ENCODE measurements around the gene SETD2. TPM values are rescaled to one million over a fixed set of nuclear protein-coding genes. Genes with fewer than 3 reads are reported as not detected.

Gene SETD2
- total and polyA plus RNA-seq, 9 of the 15 experiments (the other 6 are each of a cell fraction or from before 2014, with no cell fraction given) = 8.2 to 44.0 (median 33.6) TPM

- Histone ChIP-seq H3K4me1 (replicated peaks in 1 of 2; ENCODE audit: control insufficient read depth in 2 of 2, insufficient read depth in 2 of 2, low read length in 2 of 2) (no peaks in the 10 kb centered on the region), H3K9me3 (replicated peaks; ENCODE audit: control insufficient read depth, insufficient read depth, low read depth, low read length) (no peaks in the 10 kb centered on the region), H3K9me1 (ENCODE audit: control insufficient read depth, insufficient read depth, low read length) (no peaks in the 10 kb centered on the region), H3K4me3 (no peak overlapping the region), H3K27ac (ENCODE audit: extremely low read depth, low read depth, low read length) (no peak overlapping the region), H3K9ac (ENCODE audit: insufficient read depth in 1 of 2, low read depth in 2 of 2, low read length in 2 of 2) (no peak overlapping the region), H3K27me3 (ENCODE audit: control insufficient read depth in 2 of 2, insufficient read depth in 2 of 2, low read length in 2 of 2) (no peaks in the 10 kb centered on the region), H3K79me2 (ENCODE audit: control insufficient read depth, insufficient read depth, low read length) (no peaks in the 10 kb centered on the region), H2AFZ (ENCODE audit: low read depth, low read length) (no peak overlapping the region), H4K20me1 (replicated peaks; ENCODE audit: control insufficient read depth, insufficient read depth, low read length) (no peaks in the 10 kb centered on the region), H3K36me3 (ENCODE audit: control insufficient read depth, insufficient read depth, low read length) (peaks cover 78% of the 10 kb centered on the region; the same call in 2 of the 3 replicates), H3K4me2 (ENCODE audit: insufficient read depth, low read length) (no peak overlapping the region)
- 100% methylated on average over 2 of the region's 2 CpGs for WGBS (ENCODE audit: insufficient coverage, low coverage, missing lambda C conversion rate)
- DNase-seq (ENCODE audit: extremely low read depth in 1 of 4, low spot score in 3 of 4) (no peak), ATAC-seq (no peak), FAIRE-seq (no peak)
- ChIA-PET CTCF (ENCODE audit: low intra/inter-chr PET ratio) (no interaction called here), POLR2A (interaction anchor here (0.6 to 1.9 kb wide), 2 partner anchors 10 to 17 kb away, joined by 4 read pairs; no protein-coding TSS in a partner anchor)
- intact Hi-C loops (cut with micrococcal nuclease) (no loop called here), in situ Hi-C loops (cut with MboI) (no loop called here)
- TF ChIP-seq ARID1B (IDR thresholded peaks at IDR 0.05) (no peak), ZBTB8A (IDR thresholded peaks at IDR 0.05; ENCODE audit: partially characterized antibody) (no peak), ZNF551 (CRISPR knock-in tag; IDR thresholded peaks at IDR 0.05) (no peak), ELF4 (CRISPR knock-in tag; IDR thresholded peaks at IDR 0.05) (no peak), KLF13 (tag; IDR thresholded peaks at IDR 0.05; ENCODE audit: borderline replicate concordance, low read depth) (no peak), SMAD4 (CRISPR knock-in tag; conservative IDR thresholded peaks at IDR 0.05) (no peak)
- no TSS peak for BruUV-seq (replicated peaks)
Observed at GRCh38 chr3:47089630-47090029, 74.3 kb downstream of the SETD2 start.

- CTCF ChIA-PET (ENCODE audit: low intra/inter-chr PET ratio) = no interaction called here
- intact Hi-C loops (cut with micrococcal nuclease) = no loop called here
- TF ChIP-seq ZNF41 (CRISPR knock-in tag; conservative IDR thresholded peaks at IDR 0.05) (no peak), RBM14 (IDR thresholded peaks at IDR 0.05; ENCODE audit: borderline replicate concordance, insufficient read depth, low read depth, low read length) (no peak), ZC3H11A (IDR thresholded peaks at IDR 0.05; ENCODE audit: low read depth, low read length) (no peak), C11orf30 (IDR thresholded peaks at IDR 0.05; ENCODE audit: low read depth) (no peak), HNRNPK (IDR thresholded peaks at IDR 0.05; ENCODE audit: low read depth, low read length, poor library complexity, severe bottlenecking) (no peak), ZNF780A (CRISPR knock-in tag; IDR thresholded peaks at IDR 0.05) (no peak), SOX6 (IDR thresholded peaks at IDR 0.05) (no peak), SETDB1 (IDR thresholded peaks at IDR 0.05; ENCODE audit: low read length) (no peak), LEF1 (IDR thresholded peaks at IDR 0.05) (no peak), SUPT5H (IDR thresholded peaks at IDR 0.05) (no peak), RBM25 (IDR thresholded peaks at IDR 0.05; ENCODE audit: low read depth, low read length, severe bottlenecking) (no peak), HBP1 (CRISPR knock-in tag; IDR thresholded peaks at IDR 0.05) (no peak)
Observed at GRCh38 chr3:47086071-47086470, 77.8 kb downstream of the SETD2 start.

More at GRCh38 chr3:47086071-47086470, 77.8 kb downstream of the SETD2 start:
- POLR2A ChIA-PET = no interaction called here
- H3K27ac ChIP-seq (ENCODE audit: extremely low read depth, low read depth, low read length) = no peak overlapping the region
- DNase-seq (ENCODE audit: extremely low read depth in 1 of 4, low spot score in 3 of 4) (no peak), FAIRE-seq (no peak), ATAC-seq (no peak)
- H3K36me3 ChIP-seq (ENCODE audit: control insufficient read depth, insufficient read depth, low read length) = peaks cover 82% of the 10 kb centered on the region
- no peak overlapping the region for H3K9ac ChIP-seq (ENCODE audit: insufficient read depth in 1 of 2, low read depth in 2 of 2, low read length in 2 of 2)
- H3K4me2 ChIP-seq (ENCODE audit: insufficient read depth, low read length) = no peak overlapping the region
- no peak overlapping the region for H2AFZ ChIP-seq (ENCODE audit: low read depth, low read length)
- BruUV-seq (replicated peaks) = no TSS peak
- 92% methylated on average over 7 of the region's 7 CpGs for WGBS (ENCODE audit: insufficient coverage, low coverage, missing lambda C conversion rate)
- no peaks in the 10 kb centered on the region for H4K20me1 ChIP-seq (replicated peaks; ENCODE audit: control insufficient read depth, insufficient read depth, low read length)
- no peaks in the 10 kb centered on the region for H3K9me1 ChIP-seq (ENCODE audit: control insufficient read depth, insufficient read depth, low read length)
- H3K9me3 ChIP-seq (replicated peaks; ENCODE audit: control insufficient read depth, insufficient read depth, low read depth, low read length) = no peaks in the 10 kb centered on the region
- in situ Hi-C loops (cut with MboI) = no loop called here
- no peak overlapping the region for H3K4me3 ChIP-seq
- no peaks in the 10 kb centered on the region for H3K27me3 ChIP-seq (ENCODE audit: control insufficient read depth in 2 of 2, insufficient read depth in 2 of 2, low read length in 2 of 2)
- H3K4me1 ChIP-seq (replicated peaks in 1 of 2; ENCODE audit: control insufficient read depth in 2 of 2, insufficient read depth in 2 of 2, low read length in 2 of 2) = no peaks in the 10 kb centered on the region
- H3K79me2 ChIP-seq (ENCODE audit: control insufficient read depth, insufficient read depth, low read length) = peaks cover 5% of the 10 kb centered on the region; the same call in 2 of the 3 replicates
